ENCODE data around the gene AAMDC.
A peak's percentile ranks its signal among the peaks of the same experiment; 100 is the strongest.

The AAMDC gene

DNA sequence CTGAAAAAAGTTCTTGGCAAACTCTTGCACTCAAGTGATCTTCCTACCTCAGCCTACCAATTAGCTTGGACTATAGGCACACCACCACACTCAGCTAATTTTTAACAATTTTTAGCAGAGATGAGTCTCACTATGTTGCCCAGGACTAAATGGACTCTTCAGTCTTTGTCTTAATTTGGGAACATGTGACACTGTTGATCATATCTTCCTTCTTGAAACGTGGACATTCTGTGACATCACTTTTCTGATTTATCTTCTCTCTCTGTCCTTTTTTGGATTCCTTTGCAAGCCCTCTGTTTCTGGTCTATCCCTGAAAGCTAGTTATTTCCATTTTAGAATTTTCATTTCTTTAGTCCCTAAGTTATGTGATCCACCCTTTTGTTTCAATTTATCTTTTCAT is 42.4 kb upstream of the AAMDC start:
- Histone ChIP-seq H2BK5ac (ENCODE audit: low read depth, low read length, poor library complexity, severe bottlenecking) (no peak overlapping the region), H3K79me1 (replicated peaks; ENCODE audit: low read length, poor library complexity, severe bottlenecking) (peaks cover 11% of the 10 kb centered on the region), H3K4me1 (ENCODE audit: control insufficient read depth, insufficient read depth, low read depth, low read length) (peaks cover 2% of the 10 kb centered on the region), H4K91ac (ENCODE audit: low read length) (no peak overlapping the region), H2BK15ac (ENCODE audit: low read depth, poor library complexity, severe bottlenecking) (no peak overlapping the region), H3K9ac (ENCODE audit: low read length) (no peak overlapping the region), H3K4me3 (ENCODE audit: insufficient read depth in 1 of 2, low read depth in 1 of 2, low read length in 2 of 2) (no peak overlapping the region), H2AK5ac (ENCODE audit: low read length, severe bottlenecking) (no peak overlapping the region), H3K27ac (ENCODE audit: low read length, poor library complexity, severe bottlenecking) (no peak overlapping the region), H3K18ac (ENCODE audit: low read depth in 1 of 2, low read length in 2 of 2) (no peak overlapping the region), H3K4me2 (ENCODE audit: low read length, poor library complexity, severe bottlenecking) (no peak overlapping the region), H3K14ac (ENCODE audit: low read length in 2 of 2) (no peak overlapping the region), H3K27me3 (ENCODE audit: control insufficient read depth in 1 of 2, insufficient read depth in 1 of 2, low read length in 2 of 2) (no peaks in the 10 kb centered on the region), H3K36me3 (ENCODE audit: control insufficient read depth in 1 of 2, insufficient read depth in 2 of 2, low read depth in 1 of 2, low read length in 2 of 2) (peaks cover 0 to 8% of the 10 kb centered on the region in 2 experiments), H3K23ac (ENCODE audit: low read length in 2 of 2) (no peak overlapping the region), H2BK12ac (ENCODE audit: low read length in 2 of 2) (no peak overlapping the region), H2BK120ac (ENCODE audit: low read depth, low read length) (no peak overlapping the region), H2AFZ (ENCODE audit: low read depth, low read length) (no peak overlapping the region), H3K9me3 (ENCODE audit: control insufficient read depth, low read length) (no peaks in the 10 kb centered on the region), H3K4ac (ENCODE audit: low read depth in 1 of 2, low read length in 2 of 2) (no peak overlapping the region), H4K8ac (ENCODE audit: low read length) (no peak overlapping the region)
- WGBS = 68% methylated on average over 1 of the region's 1 CpG
- DNase-seq = no peak

DNA sequence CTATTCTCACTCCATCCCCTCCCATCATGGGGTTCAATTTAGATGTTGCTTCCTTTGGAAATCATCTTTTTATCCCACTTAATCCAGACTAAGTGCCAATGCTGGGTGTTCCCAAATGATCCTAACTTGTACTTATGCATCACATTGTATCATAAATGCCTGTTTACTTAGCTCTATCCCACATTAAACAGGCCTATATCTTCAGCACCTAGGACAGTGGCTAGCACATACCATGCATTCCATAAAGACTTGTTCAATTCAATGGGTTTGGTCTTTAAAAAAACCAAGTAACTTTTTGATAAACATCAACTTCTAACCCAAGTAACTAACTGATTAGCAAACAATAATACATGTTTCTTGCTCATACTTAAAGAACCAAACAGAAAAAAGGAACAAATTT is 41.0 kb upstream of the AAMDC start:
- no peak overlapping the region for H4K8ac ChIP-seq (ENCODE audit: low read length)
- H2BK5ac ChIP-seq (ENCODE audit: low read depth, low read length, poor library complexity, severe bottlenecking) = no peak overlapping the region
- no peak overlapping the region for H3K14ac ChIP-seq (ENCODE audit: low read length in 2 of 2)
- H3K4me2 ChIP-seq (ENCODE audit: low read length, poor library complexity, severe bottlenecking) = no peak overlapping the region
- H3K23ac ChIP-seq (ENCODE audit: low read length in 2 of 2) = no peak overlapping the region
- peak; percentile 41 for DNase-seq
- no peak overlapping the region for H3K27ac ChIP-seq (ENCODE audit: low read length, poor library complexity, severe bottlenecking)
- no peaks in the 10 kb centered on the region for H3K9me3 ChIP-seq (ENCODE audit: control insufficient read depth, low read length)
- H3K4me3 ChIP-seq (ENCODE audit: insufficient read depth in 1 of 2, low read depth in 1 of 2, low read length in 2 of 2) = no peak overlapping the region
- H3K4ac ChIP-seq (ENCODE audit: low read depth in 1 of 2, low read length in 2 of 2) = no peak overlapping the region
- no peak overlapping the region for H4K91ac ChIP-seq (ENCODE audit: low read length)
- H3K9ac ChIP-seq (ENCODE audit: low read length) = no peak overlapping the region
- peaks cover 0 to 8% of the 10 kb centered on the region in 2 experiments for H3K36me3 ChIP-seq (ENCODE audit: control insufficient read depth in 1 of 2, insufficient read depth in 2 of 2, low read depth in 1 of 2, low read length in 2 of 2)
- no peak overlapping the region for H2BK15ac ChIP-seq (ENCODE audit: low read depth, poor library complexity, severe bottlenecking)
- peaks cover 2% of the 10 kb centered on the region for H3K4me1 ChIP-seq (ENCODE audit: control insufficient read depth, insufficient read depth, low read depth, low read length)
- H3K18ac ChIP-seq (ENCODE audit: low read depth in 1 of 2, low read length in 2 of 2) = no peak overlapping the region
- H3K79me1 ChIP-seq (replicated peaks; ENCODE audit: low read length, poor library complexity, severe bottlenecking) = peaks cover 15% of the 10 kb centered on the region
- H2AFZ ChIP-seq (ENCODE audit: low read depth, low read length) = no peak overlapping the region
- H2BK12ac ChIP-seq (ENCODE audit: low read length in 2 of 2) = no peak overlapping the region
- no peaks in the 10 kb centered on the region for H3K27me3 ChIP-seq (ENCODE audit: control insufficient read depth in 1 of 2, insufficient read depth in 1 of 2, low read length in 2 of 2)
- H2AK5ac ChIP-seq (ENCODE audit: low read length, severe bottlenecking) = no peak overlapping the region
- no peak overlapping the region for H2BK120ac ChIP-seq (ENCODE audit: low read depth, low read length)

DNA sequence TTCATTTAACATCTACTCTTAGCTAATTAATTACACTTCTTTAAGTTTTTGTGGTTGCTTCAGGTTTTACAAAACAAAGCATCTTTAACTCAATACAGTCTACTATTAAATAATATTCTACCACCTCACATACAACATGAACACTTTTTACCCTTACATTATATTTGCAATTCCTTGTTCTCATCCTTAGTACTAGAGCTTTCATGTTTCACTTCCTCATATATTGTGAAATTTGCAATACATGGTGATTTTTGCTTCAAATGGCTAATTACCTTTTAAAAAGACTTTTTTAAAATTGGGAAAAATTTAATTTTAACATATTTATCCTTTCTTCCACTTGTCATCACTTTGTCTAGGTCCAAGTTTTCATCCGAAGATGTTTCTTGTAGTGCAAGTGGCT is 37.9 kb upstream of the AAMDC start:
- Histone ChIP-seq H3K36me3 (ENCODE audit: control insufficient read depth in 1 of 2, insufficient read depth in 2 of 2, low read depth in 1 of 2, low read length in 2 of 2) (peaks cover 0 to 3% of the 10 kb centered on the region in 2 experiments), H4K8ac (ENCODE audit: low read length) (no peak overlapping the region), H3K14ac (ENCODE audit: low read length in 2 of 2) (no peak overlapping the region), H3K18ac (ENCODE audit: low read depth in 1 of 2, low read length in 2 of 2) (no peak overlapping the region), H3K27ac (ENCODE audit: low read length, poor library complexity, severe bottlenecking) (no peak overlapping the region), H3K4me1 (ENCODE audit: control insufficient read depth, insufficient read depth, low read depth, low read length) (peaks cover 2% of the 10 kb centered on the region), H2BK15ac (ENCODE audit: low read depth, poor library complexity, severe bottlenecking) (no peak overlapping the region), H3K27me3 (ENCODE audit: control insufficient read depth in 1 of 2, insufficient read depth in 1 of 2, low read length in 2 of 2) (no peaks in the 10 kb centered on the region), H3K4me3 (ENCODE audit: insufficient read depth in 1 of 2, low read depth in 1 of 2, low read length in 2 of 2) (no peak overlapping the region), H2BK120ac (ENCODE audit: low read depth, low read length) (no peak overlapping the region), H3K79me1 (replicated peaks; ENCODE audit: low read length, poor library complexity, severe bottlenecking) (peaks cover 18% of the 10 kb centered on the region), H2AFZ (ENCODE audit: low read depth, low read length) (no peak overlapping the region), H3K9me3 (ENCODE audit: control insufficient read depth, low read length) (no peaks in the 10 kb centered on the region), H2BK5ac (ENCODE audit: low read depth, low read length, poor library complexity, severe bottlenecking) (no peak overlapping the region), H2AK5ac (ENCODE audit: low read length, severe bottlenecking) (no peak overlapping the region), H3K4ac (ENCODE audit: low read depth in 1 of 2, low read length in 2 of 2) (no peak overlapping the region), H4K91ac (ENCODE audit: low read length) (no peak overlapping the region), H2BK12ac (ENCODE audit: low read length in 2 of 2) (no peak overlapping the region), H3K23ac (ENCODE audit: low read length in 2 of 2) (no peak overlapping the region), H3K4me2 (ENCODE audit: low read length, poor library complexity, severe bottlenecking) (no peak overlapping the region), H3K9ac (ENCODE audit: low read length) (no peak overlapping the region)
- no peak for DNase-seq
- WGBS = no CpG with 5 or more reads among the region's 1 CpG

DNA sequence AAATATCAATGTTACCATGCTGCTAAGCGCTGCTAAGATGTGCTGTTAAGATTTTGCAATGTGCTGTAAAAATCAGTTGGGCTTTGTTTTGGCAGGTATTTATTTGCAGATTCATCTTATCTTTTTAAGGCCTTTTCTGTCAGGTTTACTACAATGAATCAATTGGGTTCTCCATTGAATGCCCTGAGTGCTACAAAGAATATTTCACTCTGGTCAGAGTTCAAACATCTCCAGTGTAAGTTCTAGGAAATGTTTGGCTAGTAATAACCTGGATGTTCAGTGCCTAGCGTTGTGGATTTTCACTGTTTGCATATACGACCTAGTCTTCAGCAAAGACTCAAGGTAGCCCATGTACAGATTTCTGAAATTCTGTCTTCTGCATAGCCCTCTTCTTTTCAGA is 36.4 kb upstream of the AAMDC start:
- Histone ChIP-seq H2BK12ac (ENCODE audit: low read length in 2 of 2) (no peak overlapping the region), H3K4ac (ENCODE audit: low read depth in 1 of 2, low read length in 2 of 2) (no peak overlapping the region), H3K9me3 (ENCODE audit: control insufficient read depth, low read length) (no peaks in the 10 kb centered on the region), H3K14ac (ENCODE audit: low read length in 2 of 2) (no peak overlapping the region), H3K4me1 (ENCODE audit: control insufficient read depth, insufficient read depth, low read depth, low read length) (peaks cover 5% of the 10 kb centered on the region), H2AK5ac (ENCODE audit: low read length, severe bottlenecking) (no peak overlapping the region), H3K36me3 (ENCODE audit: control insufficient read depth in 1 of 2, insufficient read depth in 2 of 2, low read depth in 1 of 2, low read length in 2 of 2) (peaks cover 3 to 5% of the 10 kb centered on the region in 2 experiments), H3K23ac (ENCODE audit: low read length in 2 of 2) (no peak overlapping the region), H3K79me1 (replicated peaks; ENCODE audit: low read length, poor library complexity, severe bottlenecking) (peaks cover 17% of the 10 kb centered on the region), H3K4me3 (ENCODE audit: insufficient read depth in 1 of 2, low read depth in 1 of 2, low read length in 2 of 2) (no peak overlapping the region), H4K8ac (ENCODE audit: low read length) (no peak overlapping the region), H3K18ac (ENCODE audit: low read depth in 1 of 2, low read length in 2 of 2) (no peak overlapping the region), H2BK120ac (ENCODE audit: low read depth, low read length) (no peak overlapping the region), H2BK5ac (ENCODE audit: low read depth, low read length, poor library complexity, severe bottlenecking) (no peak overlapping the region), H3K4me2 (ENCODE audit: low read length, poor library complexity, severe bottlenecking) (no peak overlapping the region), H4K91ac (ENCODE audit: low read length) (no peak overlapping the region), H2BK15ac (ENCODE audit: low read depth, poor library complexity, severe bottlenecking) (no peak overlapping the region), H3K9ac (ENCODE audit: low read length) (no peak overlapping the region), H2AFZ (ENCODE audit: low read depth, low read length) (no peak overlapping the region), H3K27me3 (ENCODE audit: control insufficient read depth in 1 of 2, insufficient read depth in 1 of 2, low read length in 2 of 2) (no peaks in the 10 kb centered on the region), H3K27ac (ENCODE audit: low read length, poor library complexity, severe bottlenecking) (no peak overlapping the region)
- WGBS = 95% methylated on average over 3 of the region's 3 CpGs
- DNase-seq = no peak

Data from mesenchymal stem cell (in vitro differentiated cells and primary cell).